H9 (cell line): ENCODE results near the gene SDC4. TPM values are rescaled to one million over a fixed set of nuclear protein-coding genes. Genes with fewer than 3 reads are reported as not detected.

Experiments
- DNase-seq: peaks from one replicate; pipeline ENCODE4 v3.0.0-alpha.2; 2017
- H2AFZ ChIP-seq: one replicate; pipeline ENCODE4 v1.6.1; 2013; ENCODE audit warnings: mild to moderate bottlenecking, low read length, control low read depth, moderate library complexity
- H2AK5ac ChIP-seq: 2 replicates; pipeline ENCODE4 v1.6.1; 2013; ENCODE audit warnings: low read length, control low read depth, mixed read lengths; ENCODE audit not compliant: insufficient read length
- H2BK120ac ChIP-seq: one replicate; pipeline ENCODE4 v1.6.1; 2013; ENCODE audit warnings: low read depth, mild to moderate bottlenecking, low read length, control low read depth, inconsistent platforms; ENCODE audit not compliant: poor library complexity, severe bottlenecking
- H2BK12ac ChIP-seq: 2 replicates; pipeline ENCODE4 v1.6.1; 2013; ENCODE audit warnings: low read length, control low read depth, mixed read lengths, low read depth; ENCODE audit not compliant: insufficient read length
- H2BK15ac ChIP-seq: 2 replicates; pipeline ENCODE4 v1.6.1; 2013; ENCODE audit warnings: low read depth, low read length, control low read depth
- H2BK20ac ChIP-seq: one replicate; pipeline ENCODE4 v1.6.1; 2013; ENCODE audit warnings: low read depth, mild to moderate bottlenecking, low read length, control low read depth, inconsistent platforms; ENCODE audit not compliant: poor library complexity, severe bottlenecking
- H2BK5ac ChIP-seq: 2 replicates; pipeline ENCODE4 v1.6.1; 2013; ENCODE audit warnings: low read length, control low read depth, mixed read lengths; ENCODE audit not compliant: insufficient read length
- H3K14ac ChIP-seq: 2 replicates; pipeline ENCODE4 v1.6.1; 2013; ENCODE audit warnings: low read length, control low read depth; ENCODE audit not compliant: insufficient read depth
- H3K18ac ChIP-seq: 2 replicates; pipeline ENCODE4 v1.6.1; 2013; ENCODE audit warnings: low read depth, mild to moderate bottlenecking, mixed read lengths, low read length, control low read depth; ENCODE audit not compliant: insufficient read length
- H3K23ac ChIP-seq: 2 replicates; pipeline ENCODE4 v1.6.1; 2013; ENCODE audit warnings: low read length, control low read depth, mixed read lengths, low read depth; ENCODE audit not compliant: insufficient read length
- H3K23me2 ChIP-seq: 2 replicates; pipeline ENCODE4 v1.6.1; 2013; ENCODE audit warnings: low read depth, mild to moderate bottlenecking, mixed read lengths, low read length, control low read depth; ENCODE audit not compliant: insufficient read length, poor library complexity, severe bottlenecking
- H3K27ac ChIP-seq: 2 replicates; pipeline ENCODE4 v1.5.1; 2013; ENCODE audit warnings: low read length, control low read depth, mixed read lengths, low read depth; ENCODE audit not compliant: insufficient read length
- H3K27me3 ChIP-seq: 2 replicates; pipeline ENCODE4 v1.6.1; 2013; ENCODE audit warnings: low read length, control low read depth, inconsistent platforms; ENCODE audit not compliant: insufficient read depth
- H3K4ac ChIP-seq: 2 replicates; pipeline ENCODE4 v1.6.1; 2013; ENCODE audit warnings: low read depth, mild to moderate bottlenecking, control low read depth, inconsistent platforms, low read length, moderate library complexity
- H3K4me1 ChIP-seq: 2 replicates; pipeline ENCODE4 v1.6.1; 2013; ENCODE audit warnings: low read length, control low read depth, inconsistent platforms; ENCODE audit not compliant: insufficient read depth
- H3K4me2 ChIP-seq: 2 replicates; pipeline ENCODE4 v1.6.1; 2013; ENCODE audit warnings: low read length, control low read depth, mixed read lengths; ENCODE audit not compliant: insufficient read length, insufficient read depth
- H3K56ac ChIP-seq: 2 replicates; pipeline ENCODE4 v1.6.1; 2013; ENCODE audit warnings: low read depth, mild to moderate bottlenecking, mixed read lengths, low read length, control low read depth; ENCODE audit not compliant: insufficient read length
- H3K79me1 ChIP-seq: 2 replicates; pipeline ENCODE4 v1.6.1; 2013; ENCODE audit warnings: low read depth, mild to moderate bottlenecking, moderate library complexity, low read length, control low read depth, inconsistent platforms; ENCODE audit not compliant: insufficient read depth, poor library complexity, severe bottlenecking
- H3K79me2 ChIP-seq: 2 replicates; pipeline ENCODE4 v1.6.1; 2013; ENCODE audit warnings: low read length, control low read depth, inconsistent platforms; ENCODE audit not compliant: insufficient read depth
- H3K9ac ChIP-seq: 2 replicates; pipeline ENCODE4 v1.6.1; 2013; ENCODE audit warnings: low read length, control low read depth, mixed read lengths; ENCODE audit not compliant: insufficient read length; ENCODE audit errors: extremely low read depth
- H3K9me3 ChIP-seq: one replicate; pipeline ENCODE4 v1.6.1; 2013; ENCODE audit warnings: low read depth, low read length, inconsistent platforms; ENCODE audit not compliant: control insufficient read depth
- H3T11ph ChIP-seq: one replicate; pipeline ENCODE4 v1.6.1; 2013; ENCODE audit warnings: mild to moderate bottlenecking, low read length, control low read depth, inconsistent platforms
- H4K20me1 ChIP-seq: one replicate; pipeline ENCODE4 v1.6.1; 2013; ENCODE audit not compliant: control insufficient read depth, insufficient read length, insufficient read depth
- H4K5ac ChIP-seq: 2 replicates; pipeline ENCODE4 v1.6.1; 2013; ENCODE audit warnings: low read depth, mild to moderate bottlenecking, mixed read lengths, low read length, control low read depth; ENCODE audit not compliant: insufficient read length
- H4K8ac ChIP-seq: replicated peaks from 2 replicates; pipeline ENCODE4 v1.6.1; 2013; ENCODE audit warnings: low read length, control low read depth, mixed read lengths, low read depth; ENCODE audit not compliant: insufficient read length
- H4K91ac ChIP-seq: 2 replicates; pipeline ENCODE4 v1.6.1; 2013; ENCODE audit warnings: low read depth, mild to moderate bottlenecking, moderate library complexity, mixed read lengths, low read length, control low read depth; ENCODE audit not compliant: insufficient read length
- H3K27ac Mint-ChIP-seq, 3 experiments: 2 replicates in 2 of 3; 3 replicates in 1 of 3; pipeline ENCODE4 v1.8.0; 2020 to 2021; ENCODE audit warnings: mixed read lengths in 3 of 3, mild to moderate bottlenecking in 1 of 3, moderate library complexity in 1 of 3
- H3K27me3 Mint-ChIP-seq: 2 replicates; pipeline ENCODE4 v1.8.0; 2021; ENCODE audit warnings: low read depth, mild to moderate bottlenecking, moderate library complexity, mixed read lengths
- H3K36me3 Mint-ChIP-seq, 3 experiments: 2 replicates in 2 of 3; 3 replicates in 1 of 3; pipeline ENCODE4 v1.8.0; 2020 to 2021; ENCODE audit warnings: low read depth in 3 of 3, mixed read lengths in 3 of 3; ENCODE audit not compliant: insufficient read depth in 1 of 3
- H3K4me1 Mint-ChIP-seq, 2 experiments: 2 replicates each; pipeline ENCODE4 v1.8.0; 2020; ENCODE audit warnings: mixed read lengths in 2 of 2
- H3K4me3 Mint-ChIP-seq, 2 experiments: 2 replicates in 1 of 2; 3 replicates in 1 of 2; pipeline ENCODE4 v1.8.0; 2020 to 2021; ENCODE audit warnings: mild to moderate bottlenecking in 2 of 2, mixed read lengths in 2 of 2, moderate library complexity in 1 of 2
- H3K9me3 Mint-ChIP-seq, 2 experiments: 2 replicates in 1 of 2; 3 replicates in 1 of 2; pipeline ENCODE4 v1.8.0; 2020; ENCODE audit warnings: mild to moderate bottlenecking in 2 of 2, mixed read lengths in 2 of 2, moderate library complexity in 1 of 2
- CTCF ChIP-seq: fragments of 200-600 bp; sonication (generic); conservative IDR thresholded peaks from 3 replicates; pipeline ENCODE4 v1.8.0; 2021; ENCODE audit warnings: antibody characterized with exemption, mild to moderate bottlenecking
- WGBS: extraction: QIAGEN DNeasy Blood & Tissue Kit; methylation state at CpG from one replicate; pipeline ENCODE4 v1.1.7; 2013; ENCODE audit warnings: missing lambda C conversion rate, low lambda C conversion rate, mixed read lengths; ENCODE audit not compliant: insufficient read length; ENCODE audit errors: extremely low coverage; 5-methylcytosine and 5-hydroxymethylcytosine counted together
- total RNA-seq: library from RNA; stranded (reverse); gene quantifications from 2 replicates; pipeline ENCODE4 v1.2.1, GENCODE V29; 2021

Gene SDC4
- total RNA-seq, 1 experiment from 2014 or later = 50.7 TPM

- Histone ChIP-seq H2BK5ac (no peak overlapping the region), H2BK20ac (no peak overlapping the region), H3K27me3 (no peaks in the 10 kb centered on the region), H4K8ac (no peak overlapping the region), H4K20me1 (no peaks in the 10 kb centered on the region), H4K91ac (no peak overlapping the region), H2BK15ac (no peak overlapping the region), H3K4me2 (no peak overlapping the region), H3K9me3 (no peaks in the 10 kb centered on the region), H3K23me2 (no peaks in the 10 kb centered on the region), H3T11ph (no peak overlapping the region), H2AFZ (no peak overlapping the region), H3K18ac (no peak overlapping the region), H3K79me2 (no peaks in the 10 kb centered on the region), H2BK12ac (no peak overlapping the region), H3K9ac (no peak overlapping the region), H3K14ac (no peak overlapping the region), H3K79me1 (no peaks in the 10 kb centered on the region), H3K23ac (no peak overlapping the region), H3K4me1 (no peaks in the 10 kb centered on the region), H2BK120ac (no peak overlapping the region), H3K27ac (no peak overlapping the region), H4K5ac (no peak overlapping the region), H3K4ac (no peak overlapping the region), H3K56ac (no peak overlapping the region), H2AK5ac (no peak overlapping the region)
- Mint-ChIP-seq H3K4me1 (no peaks in the 10 kb centered on the region), H3K9me3 (peaks cover 0 to 2% of the 10 kb centered on the region in 2 experiments; a peak in 1 of 5 replicates), H3K36me3 (peaks cover 0 to 2% (median 0%) of the 10 kb centered on the region in 3 experiments; a peak in 1 of 7 replicates), H3K27ac (no peak overlapping the region), H3K27me3 (no peaks in the 10 kb centered on the region; the same call in none of the 2 replicates), H3K4me3 (no peak overlapping the region)
- no CpG with 5 or more reads among the region's 3 CpGs for WGBS
- DNase-seq = no peak
- TF ChIP-seq CTCF = peak; percentile 26; the same call in 1 of the 3 replicates
Measured at GRCh38 chr20:45392733-45393132, 44.5 kb upstream of the SDC4 start.
